ENCODE measurements around the gene FUNDC2.

Gene FUNDC2

DNA sequence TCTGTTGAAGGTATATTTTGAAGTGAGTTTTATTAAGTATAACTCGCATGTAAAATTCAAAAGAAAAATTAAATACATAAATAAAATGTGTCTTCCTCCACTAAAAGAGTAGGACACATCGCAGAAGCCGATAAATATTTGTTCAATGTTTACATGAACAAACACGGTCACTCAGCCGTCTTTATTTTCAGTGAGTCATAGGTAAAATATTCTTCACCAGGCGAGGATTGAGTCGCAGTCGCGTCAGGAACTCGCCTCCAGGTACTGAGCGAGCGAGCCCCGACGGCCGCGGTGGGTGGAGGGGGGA lies 271 bp upstream of the FUNDC2 start:
- DNase-seq, result no peak

DNA sequence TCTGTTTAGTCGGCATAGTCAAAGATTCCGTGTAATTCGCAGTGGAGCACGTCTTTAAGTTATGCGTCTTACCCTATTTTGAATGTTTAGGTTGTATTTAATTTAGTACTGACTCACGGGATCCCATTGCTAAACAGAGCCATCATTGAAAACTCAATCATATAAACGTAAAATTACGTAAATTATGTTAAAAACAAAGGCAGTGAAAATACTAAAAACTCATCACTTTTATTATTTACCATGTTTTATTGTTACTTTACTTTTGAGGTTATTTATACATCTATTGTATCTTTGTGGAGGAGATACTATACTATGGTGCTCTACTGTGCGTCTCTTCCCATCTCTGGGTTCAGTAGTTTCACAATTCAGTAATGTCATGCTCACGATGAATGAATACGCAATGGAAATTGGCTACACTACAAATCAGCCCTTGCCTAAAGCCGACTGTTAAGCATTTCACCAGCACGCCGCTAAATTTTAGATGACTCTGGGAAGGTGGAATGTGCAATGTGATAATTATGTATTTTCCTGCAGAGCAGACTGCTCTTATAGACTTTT lies 944 bp downstream of the FUNDC2 start:
- DNase-seq, result peak; percentile 63 to 79

DNA sequence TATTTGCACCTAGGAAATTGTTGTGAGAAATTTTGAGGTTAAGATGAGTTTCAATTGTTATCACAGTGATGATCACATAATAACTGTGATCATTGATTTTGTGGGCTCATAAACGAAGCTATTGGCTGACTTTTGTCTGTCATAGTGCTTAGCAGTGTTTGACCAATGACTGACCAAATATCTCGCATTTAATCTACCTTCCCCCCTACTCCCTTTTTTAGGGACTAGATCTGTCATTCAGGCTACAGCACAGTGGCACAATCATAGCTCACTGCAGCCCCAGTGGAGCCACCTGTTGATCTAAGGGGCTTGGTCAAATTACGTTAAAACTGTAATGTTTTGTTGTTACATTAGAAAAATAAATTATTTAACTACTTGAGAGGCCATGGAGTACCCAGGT lies 1.5 kb downstream of the FUNDC2 start:
- DNase-seq, result no peak

DNA sequence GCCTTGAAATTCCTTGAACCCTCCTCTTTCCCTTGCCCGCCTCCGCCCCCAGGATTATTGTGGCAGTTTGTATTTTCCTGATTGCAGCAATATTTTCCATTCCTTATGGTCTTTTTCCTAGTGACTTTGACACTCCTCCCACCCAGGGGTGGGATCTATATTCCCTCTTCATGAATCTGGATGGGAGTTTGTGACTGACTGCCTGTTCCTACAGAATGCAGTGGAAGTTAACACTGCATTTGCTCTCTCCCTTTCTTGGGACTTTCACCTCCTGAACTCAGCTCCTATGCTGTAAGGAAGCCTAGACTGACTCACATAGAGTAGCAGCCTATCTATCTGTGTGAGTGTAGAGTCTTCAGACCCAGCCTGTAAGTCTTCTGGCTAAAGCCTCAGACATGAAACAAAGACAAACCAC lies 2.2 kb downstream of the FUNDC2 start:
- peak; percentile 36 to 54 for DNase-seq

DNA sequence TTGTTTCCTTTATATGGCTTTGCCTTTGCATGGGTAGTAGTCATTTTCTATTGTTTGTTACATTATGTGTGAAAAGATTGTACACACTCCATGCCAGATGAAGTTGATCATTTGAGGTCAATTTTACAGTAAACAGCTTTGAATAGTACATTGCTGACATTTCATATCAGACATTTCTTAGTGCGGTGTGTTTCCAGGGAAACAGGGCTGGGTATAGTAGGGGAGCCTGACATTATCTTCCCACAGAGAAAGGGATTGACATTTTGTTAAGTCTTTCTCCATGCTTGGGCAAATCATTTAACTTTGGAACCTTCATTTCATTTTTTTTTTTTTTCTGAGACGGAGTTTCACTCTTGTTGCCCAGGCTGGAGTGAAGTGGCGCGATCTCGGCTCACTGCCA lies 5.0 kb downstream of the FUNDC2 start:
- no peak for DNase-seq

DNA sequence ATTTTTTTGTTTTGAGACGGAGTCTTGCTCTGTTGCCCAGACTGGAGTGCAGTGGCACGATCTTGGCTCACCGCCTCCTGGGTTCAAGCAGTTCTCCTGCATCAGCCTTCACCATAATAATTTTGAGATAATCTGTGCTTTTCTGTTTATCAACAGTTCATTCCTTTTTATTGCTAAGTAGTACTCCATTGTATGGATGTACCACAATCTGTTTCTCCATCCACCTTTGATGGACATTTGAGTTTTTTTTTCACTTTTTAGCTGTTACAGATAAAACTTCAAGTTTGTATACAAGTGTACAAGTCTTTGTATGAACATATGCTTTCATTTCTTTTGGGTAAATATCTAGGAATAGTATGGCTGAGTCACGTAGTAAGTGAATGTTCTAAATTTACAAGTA lies 9.0 kb downstream of the FUNDC2 start:
- DNase-seq, result no peak

DNA sequence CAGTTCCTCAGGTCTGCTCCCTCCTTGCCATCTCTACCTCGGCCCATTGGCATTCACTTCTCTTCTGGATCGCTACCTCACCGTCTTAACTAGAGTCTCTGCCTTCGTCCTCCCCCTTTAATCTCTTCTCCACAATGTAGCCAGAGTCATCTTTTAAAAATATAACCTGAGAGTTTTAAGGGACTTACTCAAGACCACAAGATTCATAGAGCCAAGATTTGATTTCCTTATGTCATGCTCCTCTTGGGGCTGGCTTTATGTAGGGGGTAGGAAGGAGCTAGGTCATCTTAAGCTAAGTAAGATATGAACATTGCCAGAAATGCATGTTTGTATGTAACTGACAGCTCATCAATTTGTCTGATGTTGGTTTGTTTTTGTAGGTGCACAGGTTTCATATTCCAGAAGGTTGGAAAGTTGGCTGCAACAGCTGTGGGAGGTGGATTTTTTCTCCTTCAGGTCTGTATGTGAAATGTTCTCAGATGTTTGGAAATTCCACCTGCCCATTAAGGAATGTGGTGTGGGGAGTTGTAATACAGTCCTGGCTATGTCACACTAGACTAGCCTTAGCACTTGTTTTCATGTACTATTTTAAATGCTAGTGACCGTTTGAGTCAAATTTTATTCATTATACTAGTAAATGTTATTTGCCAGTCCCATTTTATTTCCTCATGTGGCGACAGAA lies 19.6 kb downstream of the FUNDC2 start:
- no peak for DNase-seq

DNA sequence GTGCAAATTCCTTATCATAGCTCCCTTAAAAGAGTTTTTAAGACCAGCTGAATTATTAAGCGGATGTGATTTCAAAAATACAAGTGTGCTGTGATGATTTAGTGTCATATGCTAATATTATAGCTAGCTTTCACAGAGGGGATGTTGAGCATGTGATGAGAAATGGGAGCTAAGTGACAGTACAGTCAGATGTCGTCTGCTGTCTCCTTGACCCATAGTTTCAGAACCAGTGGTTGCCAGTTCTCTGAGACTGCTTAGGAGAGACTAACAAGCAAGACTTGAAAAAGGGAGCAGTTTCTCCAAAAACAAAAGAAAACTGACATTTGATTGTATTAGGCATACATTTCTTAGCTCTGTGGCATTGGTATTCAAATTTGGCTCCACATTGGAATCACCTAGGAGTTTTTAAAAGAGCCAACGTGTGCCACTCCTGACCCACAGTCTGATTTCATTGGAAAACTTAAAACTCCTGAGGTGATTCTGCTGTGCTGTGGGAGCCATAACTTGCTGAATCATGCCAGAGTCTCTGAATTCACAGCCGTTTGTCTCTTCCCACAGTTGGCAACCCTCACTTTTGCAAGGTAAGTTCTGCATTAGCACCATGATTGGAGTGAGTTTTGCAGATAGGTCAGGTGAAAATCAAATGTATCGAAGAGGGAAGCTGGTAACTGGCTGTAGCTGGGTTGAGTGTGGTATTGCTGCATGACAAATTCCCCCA lies 20.3 kb downstream of the FUNDC2 start:
- DNase-seq, result no peak

DNA sequence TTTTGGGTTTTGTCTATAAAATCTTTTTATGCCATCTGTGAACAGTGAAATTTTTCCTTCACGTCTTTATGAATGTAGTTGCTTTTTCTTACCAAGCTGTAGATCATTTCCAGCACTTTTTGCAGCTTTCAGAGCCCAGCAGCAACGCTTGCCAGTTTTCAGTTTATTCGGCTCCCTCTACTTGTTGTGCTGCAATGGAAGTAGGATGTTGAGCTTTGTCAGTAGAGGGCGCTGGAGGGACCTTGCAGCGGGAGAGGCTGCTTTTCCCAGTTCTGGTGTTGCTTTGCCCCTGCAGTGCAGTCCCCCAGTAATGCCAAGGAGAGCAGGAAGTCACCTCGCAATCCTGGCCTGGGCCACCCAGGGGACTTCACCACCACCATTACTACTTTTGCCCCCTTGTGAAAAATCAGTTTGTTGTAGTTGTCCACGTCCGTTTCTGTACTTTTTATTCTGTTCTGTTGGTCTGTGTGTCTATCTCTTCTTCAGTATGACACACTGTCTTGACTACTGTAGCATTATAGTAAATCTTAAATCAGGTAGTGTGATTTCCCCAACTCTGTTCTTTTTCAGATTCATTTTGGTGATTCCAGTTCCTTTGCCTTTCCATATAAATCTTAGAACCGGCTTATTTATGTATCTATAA lies 22.5 kb downstream of the FUNDC2 start:
- DNase-seq, result peak; percentile 34 to 44

DNA sequence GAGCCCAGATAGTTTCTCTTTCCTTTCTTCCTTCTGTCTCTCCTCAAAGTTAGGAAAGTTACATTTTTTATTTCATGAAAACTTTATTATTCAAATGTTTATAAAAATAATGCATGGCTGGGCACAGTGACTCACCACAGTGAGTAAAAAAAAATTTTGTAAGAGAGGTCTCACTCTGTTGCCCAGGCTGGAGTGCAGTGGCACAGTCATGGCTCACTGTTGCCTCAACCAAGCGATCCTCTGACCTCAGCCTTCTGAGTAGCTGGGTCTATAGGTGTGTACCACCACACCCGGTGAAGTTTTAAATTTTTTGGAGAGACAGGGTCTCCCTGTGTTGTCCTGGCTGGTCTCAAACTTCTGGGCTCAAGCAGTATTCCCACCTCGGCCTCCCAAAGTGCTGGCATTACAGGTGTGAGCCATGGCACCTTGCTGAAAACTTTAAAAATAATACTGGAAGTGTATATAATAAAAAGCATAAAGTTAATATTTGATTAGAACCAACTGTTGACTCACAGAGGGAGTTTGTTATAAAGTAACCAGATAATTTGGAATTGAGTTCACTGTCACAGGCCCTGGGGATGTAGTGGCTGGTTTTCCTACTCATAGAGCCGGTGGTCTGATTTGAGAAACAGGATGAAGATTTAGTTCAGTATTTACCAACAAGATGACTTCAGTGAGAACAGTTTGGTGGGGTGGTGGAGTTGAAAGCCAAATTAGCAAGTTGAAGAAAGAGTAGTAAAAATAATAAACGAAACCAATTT lies 26.3 kb downstream of the FUNDC2 start:
- no peak for DNase-seq

DNA sequence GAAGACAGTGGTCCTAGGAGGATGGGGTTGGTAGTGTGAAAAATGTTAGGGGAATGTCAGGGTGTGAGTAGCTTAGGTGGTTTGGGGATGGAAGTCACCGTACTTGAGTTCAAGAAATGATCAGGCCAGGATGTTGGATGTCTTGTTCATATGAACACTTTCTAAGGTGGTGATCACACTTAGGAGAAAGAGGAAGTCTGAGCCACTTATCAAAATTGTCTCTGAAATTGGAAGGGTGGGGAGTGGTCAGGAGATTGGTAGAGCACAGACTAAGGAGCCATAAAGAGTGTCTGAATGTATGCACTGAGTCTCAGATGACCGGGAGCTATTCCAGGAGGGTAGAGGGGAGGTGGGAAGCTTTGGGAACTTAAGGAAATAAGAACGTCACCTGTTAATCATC lies 27.0 kb downstream of the FUNDC2 start:
- DNase-seq, result no peak

DNA sequence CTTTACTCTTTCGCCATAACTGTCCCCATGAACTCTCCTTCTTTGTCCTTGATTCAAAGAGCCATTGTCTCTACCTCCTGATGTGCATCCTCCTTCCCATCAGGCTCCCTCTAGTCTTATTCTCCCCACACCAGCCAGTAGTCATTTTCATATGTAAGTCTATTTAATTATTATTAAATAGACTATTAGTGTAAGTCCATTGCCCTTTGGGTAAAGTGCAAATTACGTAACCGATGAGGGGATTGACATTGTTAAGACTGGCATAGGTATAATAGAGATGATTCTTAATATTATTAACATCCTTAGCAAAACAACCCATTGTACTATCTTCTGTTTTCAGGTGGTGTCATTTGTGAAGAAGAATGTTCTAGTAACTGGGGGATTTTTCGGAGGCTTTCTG lies 27.6 kb downstream of the FUNDC2 start:
- DNase-seq, result no peak

DNA sequence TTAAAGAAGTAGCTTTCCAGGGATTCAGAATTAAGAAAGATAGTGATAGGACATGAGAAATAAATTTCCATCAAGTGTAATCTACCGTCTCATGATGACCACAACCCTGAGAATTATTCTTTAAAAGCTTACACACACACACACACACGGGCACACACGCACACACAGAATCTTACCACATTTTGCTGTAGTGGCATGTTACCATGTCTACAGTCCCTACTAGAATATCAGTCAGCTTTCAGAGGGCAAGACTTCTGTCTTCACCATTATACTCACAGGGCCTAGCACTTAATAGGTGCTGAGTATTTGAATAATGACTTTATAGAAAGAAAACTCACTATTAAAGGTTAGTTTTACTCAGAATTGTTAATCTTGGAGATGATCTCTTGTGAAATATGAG lies 28.9 kb downstream of the FUNDC2 start:
- no peak for DNase-seq

DNA sequence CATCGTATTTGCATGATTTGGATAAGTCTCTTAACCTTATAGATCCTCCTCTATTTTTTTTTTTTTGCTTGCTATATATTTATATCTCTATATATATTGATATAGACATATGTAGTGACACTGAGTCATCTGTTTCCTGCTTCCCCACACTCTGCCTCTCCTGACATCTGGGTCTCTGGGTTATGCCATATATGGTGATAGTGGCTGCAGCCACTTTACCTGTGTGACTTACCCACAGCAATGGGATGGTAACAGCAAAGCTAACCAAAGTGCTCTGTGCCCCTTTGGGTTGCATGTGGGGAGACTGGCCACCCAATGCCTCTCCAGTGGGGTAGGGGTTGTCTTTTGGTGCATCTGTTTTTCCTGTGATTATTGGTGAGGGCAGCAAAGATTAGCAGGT lies 29.8 kb downstream of the FUNDC2 start:
- DNase-seq, result no peak

DNA sequence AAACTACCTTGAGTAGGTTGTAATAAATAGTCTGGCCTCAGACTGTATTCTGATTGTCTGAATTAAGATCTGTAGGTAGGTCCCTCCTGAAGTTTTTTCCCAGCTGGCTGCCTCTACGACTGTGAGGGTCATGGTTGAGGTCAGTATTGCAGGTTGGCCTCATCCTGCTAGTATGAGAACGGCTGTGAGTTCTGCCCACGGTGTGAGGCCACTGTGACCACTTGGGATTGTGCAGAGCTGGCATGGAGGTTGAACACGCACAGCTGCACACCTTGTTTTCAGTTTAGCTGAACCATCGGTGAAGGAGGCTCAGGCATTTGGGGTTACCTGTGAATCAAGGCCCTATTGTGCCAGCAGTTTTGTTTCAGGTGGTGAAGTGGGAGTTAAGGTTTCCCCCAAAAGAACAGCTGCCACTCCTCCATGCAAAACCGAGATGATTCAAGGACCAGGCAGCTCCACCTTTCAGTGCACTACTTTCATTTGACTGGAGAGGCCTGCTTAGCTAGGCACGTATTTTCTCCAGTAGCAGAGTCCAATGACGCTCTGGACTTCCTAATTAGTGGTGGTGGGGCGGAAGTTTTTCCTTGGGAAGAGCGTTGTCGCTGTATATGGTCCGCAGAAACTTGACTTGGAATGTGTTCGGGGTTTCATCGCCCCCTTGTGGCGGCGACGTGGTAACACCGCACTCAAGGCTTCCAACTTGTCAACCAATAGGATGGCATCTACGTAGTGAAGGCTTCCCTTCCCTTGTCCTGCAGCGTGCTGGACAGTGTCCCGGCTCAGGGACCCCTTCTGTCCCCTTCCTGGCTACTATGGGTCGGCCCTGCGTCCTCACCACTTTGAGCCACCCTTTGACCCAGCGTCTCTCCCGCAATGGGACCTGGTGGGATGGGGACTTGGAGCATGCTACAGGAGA lies 30.5 kb downstream of the FUNDC2 start:
- peak; percentile 28 to 54 for DNase-seq

DNA sequence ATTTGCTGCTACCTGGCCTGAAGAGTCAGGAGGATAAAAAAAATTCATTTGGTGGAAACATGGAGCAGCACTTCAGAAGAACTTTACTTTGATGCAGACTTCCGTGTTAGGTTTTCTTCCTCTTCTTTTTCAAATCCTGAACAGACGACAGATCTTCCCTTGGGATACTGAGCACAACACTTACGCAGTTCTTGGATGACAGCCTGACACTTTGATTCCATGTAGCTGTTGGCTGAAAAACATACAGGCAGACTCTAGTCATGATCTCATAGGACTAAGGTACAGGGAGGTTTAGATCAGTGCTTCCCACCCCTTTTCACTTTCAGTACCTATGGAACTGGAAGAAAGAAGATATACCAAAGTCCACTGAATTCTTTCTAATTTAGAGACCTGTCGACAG lies 35.1 kb downstream of the FUNDC2 start:
- DNase-seq, result no peak

DNA sequence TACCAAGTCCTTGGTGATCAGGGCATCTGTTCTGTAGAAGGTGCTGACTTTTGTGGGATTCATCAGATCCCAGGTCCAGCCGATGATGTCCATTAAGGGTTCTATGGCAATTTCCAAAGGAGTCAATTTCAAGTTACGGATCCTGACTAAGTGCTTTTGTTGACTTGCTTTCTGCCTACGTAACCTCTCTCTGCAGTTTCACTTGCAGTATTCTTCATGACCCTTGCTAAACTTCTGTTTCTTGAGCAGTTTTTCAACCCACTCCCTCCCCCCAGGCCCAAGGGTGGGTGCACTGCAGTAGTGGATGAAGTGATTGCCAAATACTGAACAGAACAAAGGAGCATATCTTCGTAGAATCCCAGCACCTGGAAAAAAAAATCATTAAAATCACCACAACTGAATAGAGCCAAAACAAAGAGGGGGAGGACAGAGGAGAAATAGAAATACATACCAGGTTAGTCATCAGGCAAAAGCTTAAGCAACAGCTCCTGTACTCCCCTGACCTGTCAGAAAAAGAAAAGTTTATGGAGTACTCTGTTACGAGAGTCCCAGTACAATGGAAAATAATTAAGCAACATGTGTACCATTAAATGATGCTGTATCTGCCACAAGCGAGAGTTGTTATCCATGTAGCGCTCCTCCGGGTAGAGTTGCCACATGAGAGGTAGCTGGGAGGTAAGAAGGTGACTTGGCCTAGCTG lies 38.5 kb downstream of the FUNDC2 start:
- no peak for DNase-seq

DNA sequence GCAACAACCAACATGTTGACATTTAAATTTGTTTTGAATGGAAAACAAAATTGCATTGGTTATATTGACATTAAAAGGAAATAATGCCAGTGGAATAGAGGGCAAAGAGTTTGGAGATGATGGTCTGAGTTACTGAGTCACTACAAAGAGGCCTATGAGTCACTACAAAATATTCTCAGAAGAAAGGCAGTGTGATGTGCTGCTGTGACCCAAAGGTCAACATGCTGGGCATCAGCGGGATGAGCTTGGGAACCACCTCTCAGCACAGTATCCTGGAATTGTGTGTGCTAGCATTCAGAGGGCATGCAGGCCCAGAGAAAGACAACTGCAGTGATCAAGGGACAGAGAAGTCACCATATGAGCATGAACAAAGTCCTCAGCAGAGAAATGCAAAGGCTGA lies 41.5 kb downstream of the FUNDC2 start:
- peak; percentile 20 to 69 for DNase-seq

DNA sequence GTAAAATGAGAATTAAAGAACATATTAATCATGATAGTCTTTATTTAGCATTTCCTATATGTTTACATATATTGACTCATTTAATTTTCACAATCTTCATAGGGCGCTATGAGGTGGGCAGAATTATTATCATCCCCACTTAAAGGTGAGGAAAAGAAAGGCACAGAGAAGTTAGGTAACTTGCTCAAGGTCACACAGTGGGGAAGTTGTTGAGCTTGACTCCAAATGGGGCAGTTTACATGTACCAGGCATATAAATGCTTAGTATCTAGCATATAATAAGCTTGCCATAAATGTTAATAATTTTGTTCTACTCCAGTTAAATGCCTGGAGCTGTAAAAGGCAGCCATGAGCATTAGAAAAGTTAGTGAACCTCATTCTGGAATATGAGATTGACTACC lies 42.8 kb downstream of the FUNDC2 start:
- DNase-seq, result no peak

DNA sequence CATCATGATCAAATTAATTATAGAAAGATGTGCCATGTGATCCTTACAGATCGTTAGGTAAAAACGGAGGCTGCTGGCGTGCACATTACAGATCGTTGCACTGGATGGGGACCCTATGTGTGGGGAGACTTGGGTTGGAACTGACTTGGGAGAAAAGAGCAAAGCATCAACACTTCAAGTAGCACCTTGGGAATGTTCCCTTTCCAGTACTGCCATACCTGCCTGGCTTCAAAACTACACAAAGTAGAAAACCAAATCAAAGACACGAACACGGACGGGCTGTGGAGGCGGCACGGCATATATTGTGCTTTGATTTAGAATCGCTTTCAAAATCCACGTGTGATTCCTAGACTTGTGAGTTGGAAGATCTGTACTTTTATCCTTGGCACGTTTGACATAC lies 43.4 kb downstream of the FUNDC2 start:
- no peak for DNase-seq

DNA sequence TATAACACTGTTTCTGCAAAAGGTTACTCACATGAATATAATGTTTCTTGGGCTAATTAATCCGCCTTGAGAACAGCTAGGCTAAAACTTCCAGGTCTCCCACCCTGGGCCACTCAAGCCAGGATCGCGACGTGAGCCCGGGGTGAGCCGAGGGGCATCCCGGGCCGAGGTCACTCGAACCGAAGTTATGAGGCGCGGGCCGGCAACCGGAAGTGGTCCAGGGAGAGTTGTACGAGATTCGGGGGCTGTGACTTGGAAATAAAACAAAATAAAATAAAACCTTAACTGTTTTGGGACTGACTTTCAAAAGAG lies 44.0 kb downstream of the FUNDC2 start:
- DNase-seq, result no peak

Data from inflammatory macrophage treated with lipopolysaccharide for 1 hour (primary cell).